Lung (tissue), 12 donors: ENCODE results near the gene RWDD1. TPM values are rescaled to one million over a fixed set of nuclear protein-coding genes. Genes with fewer than 3 reads are reported as not detected.

ENCODE experiments used
- ATAC-seq: fragments of 200-7000 bp; cut with Tn5 transposase; one replicate; pipeline ENCODE4 v1.9.1; 2020; ENCODE audit warnings: moderate number of reproducible peaks; ENCODE audit not compliant: insufficient read depth, low FRiP score
- DNase-seq, 3 donors: peaks; one replicate each; pipeline ENCODE4 v3.0.0-alpha.2; 2013 to 2017
- H3K27ac ChIP-seq, 2 donors: one replicate each; pipeline ENCODE4 v1.5.1; 2013; ENCODE audit warnings: mild to moderate bottlenecking in 2 of 2, moderate library complexity in 2 of 2, control low read depth in 1 of 2, inconsistent platforms in 1 of 2, low read depth in 1 of 2, low read length in 1 of 2
- H3K27me3 ChIP-seq, 3 donors: one replicate each; pipeline ENCODE4 v1.5.1; 2013; ENCODE audit warnings: low read length in 2 of 3; ENCODE audit not compliant: control insufficient read depth in 3 of 3, insufficient read depth in 3 of 3
- H3K36me3 ChIP-seq, 4 donors: one replicate each; pipeline ENCODE4 v1.5.1; 2013; ENCODE audit warnings: low read length in 4 of 4, mild to moderate bottlenecking in 1 of 4, moderate library complexity in 1 of 4; ENCODE audit not compliant: control insufficient read depth in 4 of 4, insufficient read depth in 4 of 4
- H3K4me1 ChIP-seq, 5 donors: one replicate each; pipeline ENCODE4 v1.5.1; 2013; ENCODE audit warnings: low read length in 5 of 5, mild to moderate bottlenecking in 2 of 5, moderate library complexity in 1 of 5; ENCODE audit not compliant: control insufficient read depth in 5 of 5, insufficient read depth in 5 of 5
- H3K4me3 ChIP-seq: one replicate; pipeline ENCODE4 v1.5.1; 2013; ENCODE audit warnings: mild to moderate bottlenecking, control low read depth, moderate library complexity
- H3K9ac ChIP-seq, 2 donors: one replicate each; pipeline ENCODE4 v1.5.1; 2013; ENCODE audit warnings: low read length in 2 of 2, control low read depth in 1 of 2; ENCODE audit not compliant: insufficient read depth in 1 of 2
- H3K9me3 ChIP-seq, 4 donors: one replicate each; pipeline ENCODE4 v1.5.1; 2013; ENCODE audit warnings: low read length in 3 of 4, mild to moderate bottlenecking in 1 of 4, moderate library complexity in 1 of 4; ENCODE audit not compliant: control insufficient read depth in 4 of 4, insufficient read depth in 3 of 4
- WGBS, 2 donors: extraction: QIAGEN DNeasy Blood & Tissue Kit; methylation state at CpG; one replicate each; pipeline ENCODE4 v1.1.7; 2013; 5-methylcytosine and 5-hydroxymethylcytosine counted together
- polyA plus RNA-seq, 2 donors: library from polyadenylated mRNA; stranded (reverse); fragments of 200-250 nt; gene quantifications; one replicate each; pipeline ENCODE4 v1.2.1, GENCODE V29; 2013
- total RNA-seq, 2 donors: library from RNA; depleted of rRNA in 1 of 2; stranded (reverse); fragments of >200 nt in 1 of 2; gene quantifications; one replicate each; pipeline ENCODE4 v1.2.1, GENCODE V29; 2014 to 2021
- TF ChIP-seq, protein P1 (sequence below): IDR thresholded peaks from 2 replicates; pipeline ENCODE4 v1.5.1; 2012; ENCODE audit warnings: mild to moderate bottlenecking; ENCODE audit errors: control extremely low read depth, extremely low read depth
- donor health status: control.
- donor health status: control.
- donor health status: Bipolar disorder and iron deficiency.
- donor health status: healthy.
- donor health status: DM: yes; HTN: yes; CAD: no.

RWDD1 gene
- total and polyA plus RNA-seq, 4 donors: 27.2 to 66.9 (median 28.6) TPM

DNA sequence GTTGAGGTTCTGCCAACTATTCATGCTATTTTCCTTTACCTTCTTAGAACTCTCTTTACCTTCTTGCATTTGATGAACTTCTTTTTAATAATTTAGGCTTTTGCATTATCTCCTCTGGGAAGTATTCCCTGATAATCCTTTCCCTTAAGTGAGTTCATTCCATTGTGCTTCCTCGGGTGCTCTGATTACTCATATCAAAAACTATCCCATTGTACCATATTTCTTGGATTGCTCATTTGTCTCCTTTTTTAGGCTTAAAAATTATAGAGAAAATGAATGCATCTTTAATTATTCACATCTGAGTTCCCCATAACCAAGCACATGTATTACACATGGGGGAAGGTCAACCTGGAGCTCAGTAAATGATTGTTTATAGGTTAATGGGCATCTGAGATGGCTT is 15.2 kb upstream of the RWDD1 start:
- Histone ChIP-seq H3K4me3 (no peak overlapping the region), H3K36me3 (no peaks in the 10 kb centered on the region), H3K4me1 (peaks cover 0 to 7% (median 0%) of the 10 kb centered on the region in 5 donors), H3K9ac (no peak overlapping the region), H3K27me3 (no peaks in the 10 kb centered on the region), H3K27ac (no peak overlapping the region), H3K9me3 (no peaks in the 10 kb centered on the region)
- TF ChIP-seq, protein P1, sequence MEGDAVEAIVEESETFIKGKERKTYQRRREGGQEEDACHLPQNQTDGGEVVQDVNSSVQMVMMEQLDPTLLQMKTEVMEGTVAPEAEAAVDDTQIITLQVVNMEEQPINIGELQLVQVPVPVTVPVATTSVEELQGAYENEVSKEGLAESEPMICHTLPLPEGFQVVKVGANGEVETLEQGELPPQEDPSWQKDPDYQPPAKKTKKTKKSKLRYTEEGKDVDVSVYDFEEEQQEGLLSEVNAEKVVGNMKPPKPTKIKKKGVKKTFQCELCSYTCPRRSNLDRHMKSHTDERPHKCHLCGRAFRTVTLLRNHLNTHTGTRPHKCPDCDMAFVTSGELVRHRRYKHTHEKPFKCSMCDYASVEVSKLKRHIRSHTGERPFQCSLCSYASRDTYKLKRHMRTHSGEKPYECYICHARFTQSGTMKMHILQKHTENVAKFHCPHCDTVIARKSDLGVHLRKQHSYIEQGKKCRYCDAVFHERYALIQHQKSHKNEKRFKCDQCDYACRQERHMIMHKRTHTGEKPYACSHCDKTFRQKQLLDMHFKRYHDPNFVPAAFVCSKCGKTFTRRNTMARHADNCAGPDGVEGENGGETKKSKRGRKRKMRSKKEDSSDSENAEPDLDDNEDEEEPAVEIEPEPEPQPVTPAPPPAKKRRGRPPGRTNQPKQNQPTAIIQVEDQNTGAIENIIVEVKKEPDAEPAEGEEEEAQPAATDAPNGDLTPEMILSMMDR: no peak
- ATAC-seq (no peak), DNase-seq (no peak)
- 88 to 100% methylated on average over 1 of the region's 1 CpG for WGBS, 2 donors

DNA sequence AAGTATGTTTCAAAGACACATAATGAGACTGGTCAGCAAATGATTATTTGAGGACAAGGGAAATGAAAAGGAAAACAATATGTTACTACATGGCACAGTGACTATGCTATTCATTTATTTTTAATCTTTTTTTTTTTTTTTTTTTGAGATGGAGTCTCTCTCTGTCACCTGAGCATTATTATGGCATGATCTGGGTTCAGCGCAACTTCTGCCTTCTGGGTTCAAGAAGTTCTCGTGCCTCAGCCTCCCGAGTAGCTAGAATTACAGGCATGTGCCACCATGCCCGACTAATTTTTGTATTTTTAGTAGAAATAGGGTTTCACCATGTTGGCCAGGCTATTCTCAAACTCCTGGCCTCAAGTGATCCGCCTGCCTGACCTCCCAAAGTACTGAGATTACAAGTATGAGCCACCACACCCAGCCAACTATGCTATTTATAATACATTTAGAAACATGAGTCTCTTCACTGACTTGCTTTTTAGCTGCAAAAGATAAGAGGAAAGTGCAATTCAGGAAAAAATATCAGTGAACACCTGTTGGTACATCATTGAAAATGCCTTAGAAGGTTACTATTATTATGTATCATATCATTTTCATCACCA is 14.4 kb upstream of the RWDD1 start:
- no peak overlapping the region for H3K9ac ChIP-seq
- no peak for ATAC-seq

DNA sequence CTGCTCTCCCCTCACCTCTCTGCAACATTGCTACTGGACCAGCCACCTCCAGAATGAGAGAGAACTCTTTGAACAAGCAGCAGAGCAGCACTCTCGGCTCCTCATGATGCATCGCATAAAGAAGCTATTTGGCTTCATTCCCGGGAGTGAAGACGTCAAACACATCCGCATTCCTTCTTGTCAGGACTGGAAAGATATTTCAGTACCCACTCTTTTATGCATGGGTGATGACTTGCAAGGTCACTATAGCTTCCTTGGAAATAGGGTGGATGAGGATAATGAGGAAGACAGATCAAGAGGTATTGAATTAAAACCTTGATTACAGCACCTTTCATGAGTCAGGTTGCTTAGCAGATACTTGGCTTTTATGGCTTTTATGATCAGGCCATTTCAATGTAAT is 13.4 kb upstream of the RWDD1 start:
- Histone ChIP-seq H3K4me3 (no peak overlapping the region), H3K36me3 (no peaks in the 10 kb centered on the region), H3K27me3 (no peaks in the 10 kb centered on the region), H3K27ac (peak overlapping the region in 1 of 2 donors; percentile 24), H3K4me1 (peaks cover 0 to 25% (median 3%) of the 10 kb centered on the region in 5 donors), H3K9ac (no peak overlapping the region), H3K9me3 (no peaks in the 10 kb centered on the region)
- 39 to 62% methylated on average over 5 of the region's 5 CpGs for WGBS, 2 donors
- TF ChIP-seq, protein P1: no peak
- peak; percentile 77 to 88 (median 88) for DNase-seq
- peak; percentile 64 for ATAC-seq

More for the DNA sequence above, 14.4 kb upstream of the RWDD1 start:
- no peak overlapping the region for H3K27ac ChIP-seq
- 89 to 98% methylated on average over 5 of the region's 5 CpGs for WGBS, 2 donors
- H3K4me3 ChIP-seq: no peak overlapping the region
- no peaks in the 10 kb centered on the region for H3K27me3 ChIP-seq
- H3K36me3 ChIP-seq: no peaks in the 10 kb centered on the region
- DNase-seq: no peak
- peaks cover 0 to 16% (median 3%) of the 10 kb centered on the region in 5 donors for H3K4me1 ChIP-seq
- TF ChIP-seq, protein P1: no peak
- H3K9me3 ChIP-seq: no peaks in the 10 kb centered on the region

DNA sequence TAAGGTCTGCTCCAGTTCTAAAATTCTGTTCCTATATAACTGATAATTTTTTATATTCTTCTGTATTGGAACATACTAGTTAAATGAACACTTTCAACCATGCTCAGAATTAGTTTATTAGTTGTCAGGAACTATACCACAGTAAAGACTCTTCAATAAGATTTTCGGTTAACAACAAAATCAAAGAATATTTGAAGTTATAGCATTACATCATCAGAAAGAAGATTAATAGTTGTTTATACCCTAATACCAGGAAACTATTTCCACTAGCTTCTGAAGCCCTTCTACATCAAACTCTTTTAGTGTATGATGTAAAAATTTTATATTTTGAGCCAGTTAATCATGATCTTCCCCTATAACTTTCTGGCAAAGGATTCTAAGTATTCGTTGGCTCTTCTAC is 11.2 kb upstream of the RWDD1 start:
- TF ChIP-seq, protein P1: no peak
- Histone ChIP-seq H3K36me3 (no peaks in the 10 kb centered on the region), H3K9me3 (no peaks in the 10 kb centered on the region), H3K4me3 (no peak overlapping the region), H3K4me1 (peaks cover 0 to 42% (median 3%) of the 10 kb centered on the region in 5 donors), H3K9ac (no peak overlapping the region), H3K27me3 (no peaks in the 10 kb centered on the region), H3K27ac (no peak overlapping the region)
- no peak for ATAC-seq
- 89 to 95% methylated on average over 2 of the region's 2 CpGs for WGBS, 2 donors
- no peak for DNase-seq
